ENCODE results near the gene CALN1.

DNA sequence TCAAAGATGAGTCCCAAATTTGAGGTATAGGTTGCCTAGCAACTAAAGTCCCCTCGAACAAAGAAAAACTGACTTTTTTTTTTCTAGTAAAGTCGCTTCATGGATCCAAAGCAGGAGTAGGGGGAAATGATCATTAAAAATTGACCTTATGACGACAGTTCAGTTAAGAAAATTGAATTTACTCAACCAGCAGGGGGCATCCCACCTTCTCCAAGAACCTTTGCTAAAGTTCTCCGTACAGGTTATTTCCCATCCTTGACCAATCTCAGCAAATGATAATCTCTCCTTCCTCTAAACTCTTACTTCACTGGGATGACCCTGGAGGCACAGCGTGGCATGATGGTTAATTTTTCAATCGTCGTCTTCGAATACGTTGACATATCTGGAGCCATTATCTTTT is 228.3 kb downstream of the CALN1 start:
- TF ChIP-seq, protein P1, sequence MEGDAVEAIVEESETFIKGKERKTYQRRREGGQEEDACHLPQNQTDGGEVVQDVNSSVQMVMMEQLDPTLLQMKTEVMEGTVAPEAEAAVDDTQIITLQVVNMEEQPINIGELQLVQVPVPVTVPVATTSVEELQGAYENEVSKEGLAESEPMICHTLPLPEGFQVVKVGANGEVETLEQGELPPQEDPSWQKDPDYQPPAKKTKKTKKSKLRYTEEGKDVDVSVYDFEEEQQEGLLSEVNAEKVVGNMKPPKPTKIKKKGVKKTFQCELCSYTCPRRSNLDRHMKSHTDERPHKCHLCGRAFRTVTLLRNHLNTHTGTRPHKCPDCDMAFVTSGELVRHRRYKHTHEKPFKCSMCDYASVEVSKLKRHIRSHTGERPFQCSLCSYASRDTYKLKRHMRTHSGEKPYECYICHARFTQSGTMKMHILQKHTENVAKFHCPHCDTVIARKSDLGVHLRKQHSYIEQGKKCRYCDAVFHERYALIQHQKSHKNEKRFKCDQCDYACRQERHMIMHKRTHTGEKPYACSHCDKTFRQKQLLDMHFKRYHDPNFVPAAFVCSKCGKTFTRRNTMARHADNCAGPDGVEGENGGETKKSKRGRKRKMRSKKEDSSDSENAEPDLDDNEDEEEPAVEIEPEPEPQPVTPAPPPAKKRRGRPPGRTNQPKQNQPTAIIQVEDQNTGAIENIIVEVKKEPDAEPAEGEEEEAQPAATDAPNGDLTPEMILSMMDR (IDR thresholded peaks at IDR 0.05 in 2 of 3, conservative IDR thresholded peaks at IDR 0.05 in 1 of 3; ENCODE audit: insufficient read depth in 2 of 3, low read depth in 1 of 3, low read length in 3 of 3) = peak in 2 of 3 experiments; percentile 50 to 55; a peak in 4 of 6 replicates
- TF ChIP-seq BRD4 (IDR thresholded peaks at IDR 0.05) = no peak
